Large intestine (tissue), 3 donors: ENCODE measurements around the gene CHODL. TPM values are rescaled to one million over a fixed set of nuclear protein-coding genes. Genes with fewer than 3 reads are reported as not detected.

Experiments used
- DNase-seq, 2 donors: peaks; one replicate each; pipeline versions ENCODE4 v3.0.0 to v3.0.0-alpha.2; 2013
- H3K27ac ChIP-seq: one replicate; pipeline ENCODE4 v1.5.1; 2013; ENCODE audit warnings: low read length
- H3K27me3 ChIP-seq: 2 replicates; pipeline ENCODE4 v1.6.1; 2013; ENCODE audit warnings: low read length; ENCODE audit not compliant: control insufficient read depth, insufficient read depth
- H3K36me3 ChIP-seq: 2 replicates; pipeline ENCODE4 v1.6.1; 2013; ENCODE audit warnings: low read length; ENCODE audit not compliant: control insufficient read depth, insufficient read depth
- H3K4me1 ChIP-seq: one replicate; pipeline ENCODE4 v1.6.1; 2013; ENCODE audit warnings: low read length; ENCODE audit not compliant: control insufficient read depth, insufficient read depth
- H3K4me3 ChIP-seq: one replicate; pipeline ENCODE4 v1.5.1; 2013; ENCODE audit warnings: low read length
- H3K9me3 ChIP-seq: one replicate; pipeline ENCODE4 v1.6.1; 2013; ENCODE audit warnings: mild to moderate bottlenecking, low read depth, low read length, moderate library complexity; ENCODE audit not compliant: control insufficient read depth
- WGBS: methylation state at CpG from one replicate; pipeline ENCODE4 v1.1.5; 2013; ENCODE audit warnings: low lambda C conversion rate; ENCODE audit not compliant: insufficient coverage; 5-methylcytosine and 5-hydroxymethylcytosine counted together
- polyA plus RNA-seq: library from polyadenylated mRNA; unstranded; fragments of 120-200 nt; gene quantifications from one replicate; pipeline ENCODE4 v1.2.1, GENCODE V29; 2013

Gene CHODL
- polyA plus RNA-seq, 1 donor, result 1.2 TPM

DNA sequence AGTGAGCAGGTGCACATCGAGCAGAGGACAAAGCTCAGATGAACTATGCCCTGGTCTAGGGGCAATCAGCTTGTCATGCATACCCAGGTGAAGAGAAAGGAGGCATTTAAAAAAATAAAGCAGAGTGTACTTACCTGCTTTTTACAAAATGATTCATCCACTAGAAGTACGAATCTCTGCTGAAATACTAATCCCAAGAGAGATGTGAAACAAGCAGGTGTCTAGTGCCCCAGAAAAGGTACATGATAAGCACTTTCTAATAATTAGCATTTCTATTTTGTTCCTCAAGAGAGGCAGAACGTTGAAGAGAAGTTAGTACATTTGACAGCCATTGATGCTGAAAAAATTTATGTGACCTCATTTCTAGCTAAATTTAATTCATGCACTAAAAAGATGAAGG, 31.1 kb downstream of the CHODL start:
- no peak for DNase-seq
- Histone ChIP-seq H3K36me3 (no peaks in the 10 kb centered on the region), H3K27me3 (no peaks in the 10 kb centered on the region), H3K4me3 (no peak overlapping the region), H3K9me3 (no peaks in the 10 kb centered on the region), H3K27ac (no peak overlapping the region), H3K4me1 (no peaks in the 10 kb centered on the region)
- WGBS, result 42% methylated on average over 2 of the region's 3 CpGs

DNA sequence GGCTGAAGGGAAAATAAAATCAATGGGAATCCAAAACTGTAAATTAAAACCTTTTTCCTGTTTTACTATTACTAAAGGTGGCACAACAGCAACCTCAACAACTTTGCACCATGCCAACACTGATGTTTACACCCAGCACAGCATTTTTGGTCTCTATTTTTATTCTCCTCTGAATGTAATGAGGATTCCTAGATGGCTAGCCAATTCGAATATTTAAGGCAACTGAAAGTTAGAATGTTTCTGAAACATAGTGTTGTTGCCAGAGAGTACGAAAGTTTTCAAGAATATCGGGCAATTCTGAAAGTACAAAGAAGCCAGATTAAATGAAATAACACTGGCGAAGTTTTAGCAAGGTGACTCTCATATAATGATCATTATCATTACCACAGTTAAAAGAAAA, 40.7 kb downstream of the CHODL start:
- Histone ChIP-seq H3K9me3 (no peaks in the 10 kb centered on the region), H3K4me3 (no peak overlapping the region), H3K27me3 (no peaks in the 10 kb centered on the region), H3K36me3 (no peaks in the 10 kb centered on the region), H3K27ac (no peak overlapping the region), H3K4me1 (no peaks in the 10 kb centered on the region)
- DNase-seq, result no peak
- WGBS, result 90% methylated on average over 2 of the region's 4 CpGs

DNA sequence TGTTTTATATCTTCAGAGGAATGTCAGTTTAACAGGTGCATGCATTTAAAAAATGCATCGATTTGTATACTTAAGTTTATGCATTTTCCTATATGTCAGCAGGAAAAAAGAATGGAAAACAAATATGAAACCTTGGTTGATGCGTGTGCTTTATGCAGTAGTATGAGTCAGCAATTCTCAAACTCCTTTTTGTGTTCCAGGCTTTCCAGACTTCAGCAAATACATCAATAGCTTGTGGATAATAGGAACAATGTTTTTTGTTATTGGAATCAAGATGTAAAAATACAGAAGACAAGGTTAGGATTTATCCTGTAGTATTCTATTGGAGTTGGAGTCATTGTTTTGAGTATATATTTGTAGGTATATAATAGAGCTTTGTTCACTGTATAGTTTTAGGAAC, 45.2 kb downstream of the CHODL start:
- no peak for DNase-seq
- Histone ChIP-seq H3K4me1 (no peaks in the 10 kb centered on the region), H3K36me3 (no peaks in the 10 kb centered on the region), H3K27ac (no peak overlapping the region), H3K9me3 (no peaks in the 10 kb centered on the region), H3K4me3 (no peak overlapping the region), H3K27me3 (no peaks in the 10 kb centered on the region)
- WGBS, result 84% methylated on average over 2 of the region's 2 CpGs

DNA sequence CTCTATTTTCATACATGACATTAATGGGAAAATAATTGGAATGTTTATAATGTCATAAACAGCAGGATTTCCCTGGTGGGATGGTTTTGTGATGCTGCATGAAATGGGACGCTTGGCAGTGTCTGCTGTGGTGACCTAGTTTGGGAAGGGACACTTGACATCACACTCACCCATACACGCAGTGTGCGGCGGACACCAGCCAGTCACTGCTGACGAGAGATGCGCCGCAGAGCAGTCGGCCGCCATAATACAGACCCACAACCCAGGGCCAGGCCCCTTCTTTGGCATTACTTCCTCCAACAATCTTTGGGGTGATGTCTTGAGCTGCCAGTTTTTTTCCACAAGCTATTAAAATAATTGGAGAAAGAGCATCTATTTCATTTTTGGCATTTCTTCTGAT, 49.5 kb downstream of the CHODL start:
- H3K36me3 ChIP-seq, result no peaks in the 10 kb centered on the region
- WGBS, result no CpG with 5 or more reads among the region's 9 CpGs
- no peak overlapping the region for H3K27ac ChIP-seq

DNA sequence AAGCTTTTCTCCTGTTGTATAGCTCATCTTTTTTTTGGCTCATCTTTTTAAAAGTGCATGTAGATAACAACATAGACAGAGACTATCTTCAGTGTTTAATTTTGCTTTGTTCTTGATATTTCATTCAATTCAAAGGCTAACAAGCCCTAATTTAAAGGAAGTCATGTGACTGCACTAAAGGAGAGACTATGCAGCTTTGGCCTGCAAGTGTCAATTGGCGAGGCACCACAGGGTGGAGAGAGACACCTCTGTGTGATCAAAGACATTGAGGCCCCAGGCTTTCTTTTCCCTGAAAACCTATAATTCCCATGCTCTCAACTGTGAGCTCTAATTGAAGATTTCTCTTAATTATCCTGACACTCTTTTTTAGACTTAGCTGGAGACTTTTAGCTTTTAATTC, 53.6 kb downstream of the CHODL start:
- DNase-seq, result no peak
- no peak overlapping the region for H3K4me3 ChIP-seq
- H3K27ac ChIP-seq, result no peak overlapping the region
- WGBS, result no CpG with 5 or more reads among the region's 1 CpG
- H3K27me3 ChIP-seq, result no peaks in the 10 kb centered on the region
- no peaks in the 10 kb centered on the region for H3K9me3 ChIP-seq
- no peaks in the 10 kb centered on the region for H3K36me3 ChIP-seq
- H3K4me1 ChIP-seq, result no peaks in the 10 kb centered on the region

More for the DNA sequence above, 49.5 kb downstream of the CHODL start:
- Histone ChIP-seq H3K4me1 (no peaks in the 10 kb centered on the region), H3K4me3 (no peak overlapping the region), H3K9me3 (no peaks in the 10 kb centered on the region), H3K27me3 (no peaks in the 10 kb centered on the region)
- DNase-seq, result no peak

Other genes starting within 250 kb of the CHODL start
- gene TMPRSS15, start 159.0 kb downstream of the CHODL start, polyA plus RNA-seq, result 0.01 TPM